Activated naive CD8-positive, alpha-beta T cell treated with anti-CD3 and anti-CD28 coated beads for 36 hours (primary cell): ENCODE measurements around the gene BCL2A1. TPM values are rescaled to one million over a fixed set of nuclear protein-coding genes. Genes with fewer than 3 reads are reported as not detected.
"Not testable (repeated sequence)": the region's sequence is repeated elsewhere in the genome, so short reads cannot be mapped to it uniquely, and the experiment has no call there.

Experiments used
- DNase-seq: peaks from one replicate; pipeline ENCODE4 v3.0.0; 2021
- H3K27ac Mint-ChIP-seq: one replicate; pipeline ENCODE4 v1.8.0; 2022; ENCODE audit warnings: mild to moderate bottlenecking, moderate library complexity, mixed read lengths
- H3K27me3 Mint-ChIP-seq: one replicate; pipeline ENCODE4 v1.8.0; 2022; ENCODE audit warnings: mild to moderate bottlenecking, mixed read lengths
- H3K36me3 Mint-ChIP-seq: one replicate; pipeline ENCODE4 v1.8.0; 2021; ENCODE audit warnings: mild to moderate bottlenecking, mixed read lengths
- H3K4me1 Mint-ChIP-seq: one replicate; pipeline ENCODE4 v1.8.0; 2021; ENCODE audit warnings: mixed read lengths
- H3K4me3 Mint-ChIP-seq: one replicate; pipeline ENCODE4 v1.8.0; 2022; ENCODE audit warnings: mild to moderate bottlenecking, moderate library complexity, mixed read lengths
- H3K9me3 Mint-ChIP-seq: one replicate; pipeline ENCODE4 v1.8.0; 2022; ENCODE audit warnings: mixed read lengths
- total RNA-seq, 2 experiments: library from RNA; stranded (reverse); gene quantifications; one replicate each; pipeline ENCODE4 v1.2.3, GENCODE V29; 2021

BCL2A1 gene
- total RNA-seq, 2 experiments from 2014 or later = 91.4 to 94.3 TPM

DNA sequence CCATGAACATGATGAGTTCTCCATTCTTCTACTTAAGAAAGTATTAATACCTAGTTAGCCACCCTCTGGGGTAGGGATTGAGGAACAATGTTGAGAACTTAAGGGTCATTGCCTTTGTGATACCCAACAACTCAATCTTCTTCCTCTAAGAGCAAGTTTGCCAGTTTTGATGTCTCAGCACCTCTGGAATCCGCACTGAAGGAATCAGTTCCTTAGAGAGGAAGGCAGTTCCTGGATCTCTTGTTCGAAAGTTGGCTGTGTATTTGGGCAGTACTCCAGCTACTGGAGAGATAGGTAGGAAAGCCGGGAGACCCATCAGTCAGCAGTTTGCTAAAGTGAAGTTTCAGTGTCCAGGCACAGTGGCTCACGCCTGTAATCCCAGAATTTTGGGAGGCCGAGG, 38.5 kb downstream of the BCL2A1 start:
- Mint-ChIP-seq H3K36me3 (no peaks in the 10 kb centered on the region), H3K4me1 (peaks cover 9% of the 10 kb centered on the region), H3K4me3 (no peak overlapping the region), H3K9me3 (no peaks in the 10 kb centered on the region), H3K27me3 (peaks cover 11% of the 10 kb centered on the region), H3K27ac (no peak overlapping the region)
- no peak for DNase-seq

DNA sequence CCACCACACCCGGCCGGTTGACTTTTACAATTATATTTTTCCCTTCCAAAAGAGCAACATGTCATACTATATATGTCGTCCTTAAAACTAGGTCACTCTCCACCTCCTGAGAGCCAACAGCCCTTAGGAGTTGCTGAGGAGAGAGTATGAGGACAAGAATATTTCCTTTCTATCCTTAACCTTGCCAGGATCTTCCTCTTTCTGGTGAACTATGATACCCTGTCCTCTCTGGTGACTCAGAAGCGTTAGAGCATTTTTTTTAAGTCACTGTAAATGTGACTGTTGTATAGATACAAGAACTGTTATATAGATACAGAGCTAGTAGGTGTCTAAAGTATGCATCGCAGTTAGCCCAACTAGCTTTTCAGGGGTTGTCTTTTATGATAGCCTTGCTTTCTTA, 40.5 kb downstream of the BCL2A1 start:
- Mint-ChIP-seq H3K27me3 (peaks cover 11% of the 10 kb centered on the region), H3K4me1 (peaks cover 9% of the 10 kb centered on the region), H3K9me3 (no peaks in the 10 kb centered on the region), H3K27ac (no peak overlapping the region), H3K36me3 (peaks cover 2% of the 10 kb centered on the region), H3K4me3 (no peak overlapping the region)
- no peak for DNase-seq

DNA sequence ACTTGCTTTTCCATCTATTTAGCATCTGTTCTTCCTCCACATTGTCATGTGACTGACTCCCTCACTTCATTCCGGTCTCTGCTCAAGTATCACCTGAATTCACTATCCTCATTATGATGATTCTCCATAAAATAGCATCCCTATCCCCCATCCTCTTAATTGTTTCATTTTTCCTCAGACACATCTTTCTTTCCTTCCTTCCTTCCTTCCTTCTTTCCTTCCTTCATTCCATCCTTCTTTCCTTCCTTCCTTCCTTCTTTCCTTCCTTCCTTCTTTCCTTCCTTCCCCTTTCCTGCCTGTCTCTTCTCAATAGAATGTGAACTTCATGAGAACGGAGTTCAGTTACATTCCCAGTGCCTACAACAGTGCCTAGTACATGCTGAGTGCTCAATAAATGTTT, 41.6 kb downstream of the BCL2A1 start:
- no peak overlapping the region for H3K4me3 Mint-ChIP-seq
- H3K27ac Mint-ChIP-seq = no peak overlapping the region

DNA sequence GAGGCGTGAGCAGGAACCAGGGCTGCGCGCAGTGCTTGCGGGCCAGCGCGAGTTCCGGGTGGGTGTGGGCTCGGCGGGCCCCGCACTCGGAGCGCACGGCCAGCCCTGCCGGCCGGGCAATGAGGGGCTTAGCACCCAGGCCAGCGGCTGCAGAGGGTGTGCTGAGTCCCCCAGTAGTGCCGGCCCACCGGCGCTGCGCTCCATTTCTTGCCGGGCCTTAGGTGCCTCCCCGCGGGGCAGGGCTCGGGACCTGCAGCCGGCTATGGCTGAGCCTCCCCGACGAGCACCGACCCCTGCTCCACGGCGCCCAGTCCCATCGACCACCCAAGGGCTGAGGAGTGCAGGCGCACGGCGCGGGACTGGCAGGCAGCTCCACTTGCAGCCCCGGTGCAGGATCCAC, 44.9 kb downstream of the BCL2A1 start:
- H3K9me3 Mint-ChIP-seq = peaks cover 13% of the 10 kb centered on the region
- peaks cover 27% of the 10 kb centered on the region for H3K36me3 Mint-ChIP-seq
- not testable (repeated sequence) for H3K27me3 Mint-ChIP-seq, H3K27ac Mint-ChIP-seq, DNase-seq, H3K4me3 Mint-ChIP-seq
- peaks cover 16% of the 10 kb centered on the region for H3K4me1 Mint-ChIP-seq

More for the DNA sequence above, 41.6 kb downstream of the BCL2A1 start:
- H3K9me3 Mint-ChIP-seq = no peaks in the 10 kb centered on the region
- H3K4me1 Mint-ChIP-seq = peaks cover 10% of the 10 kb centered on the region
- H3K27me3 Mint-ChIP-seq = peaks cover 11% of the 10 kb centered on the region
- DNase-seq = no peak
- peaks cover 4% of the 10 kb centered on the region for H3K36me3 Mint-ChIP-seq

DNA sequence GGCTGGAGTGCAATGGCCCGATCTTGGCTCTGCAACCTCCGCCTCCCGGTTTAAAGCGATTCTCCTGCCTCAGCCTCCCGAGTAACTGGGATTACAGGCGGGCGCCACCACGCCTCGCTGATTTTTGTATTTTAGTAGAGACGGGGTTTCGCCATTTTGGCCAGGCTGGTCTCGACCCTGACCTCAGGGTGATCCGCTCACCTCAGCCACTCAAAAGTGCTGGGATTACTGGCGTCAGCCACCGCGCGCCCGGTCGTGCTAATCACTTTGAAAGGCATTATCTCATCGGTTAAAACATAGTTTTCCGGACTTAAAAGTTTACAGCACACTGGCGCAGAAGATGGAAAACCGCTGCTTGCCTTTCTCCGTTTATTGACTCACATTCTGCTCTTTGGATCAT, 46.6 kb downstream of the BCL2A1 start:
- Mint-ChIP-seq H3K9me3 (peaks cover 18% of the 10 kb centered on the region), H3K4me1 (peaks cover 15% of the 10 kb centered on the region), H3K4me3 (peak overlapping the region; percentile 63), H3K36me3 (peaks cover 45% of the 10 kb centered on the region), H3K27ac (peak overlapping the region; percentile 60), H3K27me3 (no peaks in the 10 kb centered on the region)
- no peak for DNase-seq

DNA sequence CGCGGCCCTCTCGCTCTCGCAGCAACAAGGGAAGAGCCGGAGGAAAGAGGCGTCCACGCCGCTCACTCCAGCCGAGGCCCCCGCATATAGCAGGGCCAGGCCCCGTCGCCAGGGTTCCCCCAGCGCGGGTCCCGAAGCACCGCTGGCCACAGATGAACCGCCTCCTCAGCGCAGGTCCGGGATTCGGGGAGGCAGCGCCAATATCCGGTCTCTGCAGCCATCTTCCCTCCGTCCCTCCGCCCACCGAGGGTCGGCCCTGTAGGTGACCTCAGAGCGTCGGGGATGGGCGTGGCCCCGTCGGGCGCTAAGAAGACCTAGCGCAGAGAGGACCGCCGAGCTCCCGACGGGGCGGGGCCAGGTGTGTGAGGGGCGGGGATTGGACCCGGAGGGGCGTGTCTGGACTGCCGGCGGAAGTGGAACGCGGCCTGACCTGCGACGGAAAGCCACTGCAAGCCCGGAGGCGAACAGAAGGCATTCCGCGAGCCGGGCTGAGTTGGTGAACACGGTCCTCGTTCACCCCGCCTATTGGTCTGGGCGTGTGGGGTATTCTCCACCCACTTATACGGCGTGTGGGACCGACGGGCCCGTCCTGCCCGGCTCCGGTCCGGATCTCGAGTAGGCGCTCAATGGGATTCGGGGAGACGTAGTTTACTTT, 47.4 kb downstream of the BCL2A1 start:
- peak overlapping the region; percentile 88 for H3K4me3 Mint-ChIP-seq
- peaks cover 17% of the 10 kb centered on the region for H3K4me1 Mint-ChIP-seq
- peaks cover 51% of the 10 kb centered on the region for H3K36me3 Mint-ChIP-seq
- DNase-seq = peak; percentile 100
- peaks cover 21% of the 10 kb centered on the region for H3K9me3 Mint-ChIP-seq
- no peaks in the 10 kb centered on the region for H3K27me3 Mint-ChIP-seq
- peak overlapping the region; percentile 95 for H3K27ac Mint-ChIP-seq

DNA sequence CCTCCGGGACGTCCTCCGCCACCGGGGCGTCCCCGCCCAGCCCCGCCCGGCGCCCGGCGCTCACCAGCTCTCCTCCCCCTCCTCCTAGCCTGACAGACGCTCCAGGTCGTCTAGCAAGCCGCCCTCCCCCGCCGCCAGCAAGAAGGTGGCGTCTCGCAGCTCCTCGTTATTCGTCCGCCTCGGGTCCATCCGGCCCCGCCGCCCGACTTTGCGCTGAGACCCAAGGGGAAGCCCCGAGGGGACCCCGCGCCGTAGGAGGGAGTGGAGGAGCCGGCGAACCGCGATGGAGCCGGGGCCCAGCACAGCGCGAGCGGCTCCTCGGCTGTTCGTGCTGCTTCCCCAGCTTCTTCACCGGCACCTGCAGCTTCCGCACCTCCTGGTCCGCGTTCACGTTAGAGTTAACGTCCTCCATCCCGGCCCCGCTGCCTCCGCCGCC, 47.9 kb downstream of the BCL2A1 start:
- Mint-ChIP-seq H3K4me1 (peaks cover 20% of the 10 kb centered on the region), H3K36me3 (peaks cover 55% of the 10 kb centered on the region), H3K4me3 (peak overlapping the region; percentile 88), H3K27ac (peak overlapping the region; percentile 95), H3K27me3 (no peaks in the 10 kb centered on the region), H3K9me3 (peaks cover 24% of the 10 kb centered on the region)
- peak; percentile 80 for DNase-seq

DNA sequence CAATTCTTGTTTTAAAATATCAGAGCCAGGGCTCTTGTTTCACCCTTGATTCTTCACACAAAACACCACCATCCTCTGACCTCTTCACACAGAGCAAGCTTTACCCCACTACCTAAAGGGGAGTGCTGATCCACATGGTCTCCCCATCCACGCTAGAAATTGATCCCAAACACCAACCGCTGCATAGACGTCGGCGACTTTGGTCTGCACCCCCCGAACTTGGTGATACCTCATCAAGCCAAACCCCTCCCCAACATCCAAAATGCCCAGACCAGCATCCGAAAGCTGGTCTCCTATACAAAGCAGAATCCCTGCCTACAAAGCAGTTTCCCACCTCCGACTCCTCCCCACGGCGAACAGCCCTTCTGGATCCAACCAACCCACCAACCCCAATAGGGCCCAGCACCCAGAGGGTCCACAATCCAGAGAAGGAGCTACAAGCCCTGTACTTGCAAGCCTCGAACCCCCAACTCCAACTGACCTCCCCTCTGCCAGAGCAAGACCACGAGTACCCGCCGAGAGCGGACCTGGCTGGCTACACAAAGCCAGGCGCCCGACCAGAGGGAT, 48.4 kb downstream of the BCL2A1 start:
- H3K36me3 Mint-ChIP-seq = peaks cover 60% of the 10 kb centered on the region

DNA sequence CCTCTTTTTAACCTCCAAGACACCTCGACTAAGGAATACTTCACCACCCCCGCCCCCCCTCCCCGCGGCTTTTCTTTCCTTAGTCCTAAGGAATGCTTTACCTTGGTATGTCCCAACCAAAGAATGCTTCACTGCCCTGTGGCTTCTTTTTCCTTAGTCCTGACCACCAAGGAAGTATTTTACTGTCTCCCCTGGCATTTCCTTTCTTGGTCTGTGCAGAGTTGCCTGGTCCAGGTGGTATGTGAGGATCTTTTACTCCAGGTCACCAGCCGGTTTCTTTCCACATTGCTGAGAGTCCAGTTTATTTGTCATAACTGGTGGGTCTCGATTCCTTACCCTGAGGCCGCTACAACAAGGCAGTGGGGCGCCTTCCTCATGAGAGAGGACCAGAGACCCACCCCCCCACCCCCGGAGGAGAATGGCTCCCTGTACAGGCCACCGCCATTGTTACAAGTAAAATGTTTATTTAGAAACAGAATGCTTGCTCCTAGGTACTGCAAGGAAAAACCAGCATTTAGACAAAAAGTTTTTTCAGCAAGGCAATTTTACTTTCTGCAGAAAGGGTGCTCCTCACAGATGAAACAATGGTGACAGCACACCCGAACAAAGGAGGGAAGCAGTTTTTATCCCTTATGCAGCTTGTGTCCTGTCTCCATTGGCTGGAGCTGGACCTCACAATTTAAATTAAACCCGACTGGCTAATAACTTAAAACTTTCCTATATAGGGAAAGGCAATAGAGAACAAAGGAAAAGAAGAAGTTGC, 51.1 kb downstream of the BCL2A1 start:
- no peak for DNase-seq
- Mint-ChIP-seq H3K27ac (no peak overlapping the region), H3K36me3 (peaks cover 79% of the 10 kb centered on the region), H3K9me3 (peaks cover 49% of the 10 kb centered on the region), H3K27me3 (no peaks in the 10 kb centered on the region), H3K4me1 (peaks cover 20% of the 10 kb centered on the region), H3K4me3 (no peak overlapping the region)

More for the DNA sequence above, 48.4 kb downstream of the BCL2A1 start:
- Mint-ChIP-seq H3K4me1 (peaks cover 20% of the 10 kb centered on the region), H3K9me3 (peaks cover 27% of the 10 kb centered on the region), H3K27ac (peak overlapping the region; percentile 95), H3K4me3 (peak overlapping the region; percentile 88), H3K27me3 (no peaks in the 10 kb centered on the region)
- no peak for DNase-seq

DNA sequence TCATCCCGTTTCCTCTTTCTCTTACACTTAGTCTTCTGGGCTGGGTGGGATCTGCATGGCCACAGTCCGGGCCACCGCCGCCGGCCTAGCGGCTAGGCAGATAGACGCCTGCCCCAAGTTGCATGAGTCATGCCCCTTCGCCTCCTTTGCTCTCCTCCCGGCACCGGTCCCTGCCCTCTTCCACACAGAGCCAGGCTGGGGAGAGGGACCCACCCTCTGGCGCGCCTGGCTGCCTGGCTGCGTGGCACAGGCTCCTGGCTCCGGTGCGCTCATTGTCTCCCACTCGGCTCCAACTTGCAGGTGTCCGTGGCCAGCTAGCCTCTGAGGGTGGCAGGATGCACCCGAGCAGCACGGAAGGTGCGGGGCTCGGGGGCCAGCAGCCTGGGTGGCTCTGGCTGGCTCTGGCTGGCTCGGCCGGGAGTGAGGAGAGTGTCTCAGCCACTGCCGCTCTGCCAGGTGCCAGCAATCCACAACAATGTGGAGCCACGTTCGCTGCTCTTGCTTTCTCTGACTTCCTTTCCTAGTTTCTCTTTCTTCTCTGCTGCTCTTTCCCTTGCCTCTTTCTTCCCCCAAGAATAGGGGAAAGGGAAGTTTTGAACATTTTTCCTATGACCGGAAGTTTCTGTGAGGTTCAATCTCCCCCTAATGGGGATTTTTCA, 51.8 kb downstream of the BCL2A1 start:
- Mint-ChIP-seq H3K9me3 (peaks cover 55% of the 10 kb centered on the region), H3K27me3 (no peaks in the 10 kb centered on the region), H3K27ac (no peak overlapping the region), H3K4me3 (no peak overlapping the region), H3K4me1 (peaks cover 19% of the 10 kb centered on the region), H3K36me3 (peaks cover 86% of the 10 kb centered on the region)
- DNase-seq = no peak

DNA sequence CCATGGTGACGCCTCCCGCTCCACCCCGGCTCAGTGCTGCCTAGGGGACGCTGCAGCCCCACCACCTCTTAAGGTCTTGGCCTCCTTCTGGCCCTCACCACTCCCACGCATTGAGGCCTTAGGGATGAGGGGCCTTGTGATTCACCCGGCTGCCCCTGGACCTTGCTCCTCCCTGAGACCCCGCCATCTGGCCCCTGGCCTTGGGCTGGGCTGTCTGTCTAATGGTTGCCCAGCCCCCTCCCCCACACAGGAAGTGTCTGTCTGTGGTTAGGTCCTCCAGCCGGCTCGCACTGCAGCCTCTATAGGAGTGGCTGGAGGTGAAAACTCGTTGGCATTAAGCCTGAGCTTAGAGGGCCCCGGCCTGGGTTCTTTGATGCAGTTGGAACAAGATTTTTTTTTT, 52.7 kb downstream of the BCL2A1 start:
- H3K4me3 Mint-ChIP-seq = no peak overlapping the region
- peaks cover 61% of the 10 kb centered on the region for H3K9me3 Mint-ChIP-seq

DNA sequence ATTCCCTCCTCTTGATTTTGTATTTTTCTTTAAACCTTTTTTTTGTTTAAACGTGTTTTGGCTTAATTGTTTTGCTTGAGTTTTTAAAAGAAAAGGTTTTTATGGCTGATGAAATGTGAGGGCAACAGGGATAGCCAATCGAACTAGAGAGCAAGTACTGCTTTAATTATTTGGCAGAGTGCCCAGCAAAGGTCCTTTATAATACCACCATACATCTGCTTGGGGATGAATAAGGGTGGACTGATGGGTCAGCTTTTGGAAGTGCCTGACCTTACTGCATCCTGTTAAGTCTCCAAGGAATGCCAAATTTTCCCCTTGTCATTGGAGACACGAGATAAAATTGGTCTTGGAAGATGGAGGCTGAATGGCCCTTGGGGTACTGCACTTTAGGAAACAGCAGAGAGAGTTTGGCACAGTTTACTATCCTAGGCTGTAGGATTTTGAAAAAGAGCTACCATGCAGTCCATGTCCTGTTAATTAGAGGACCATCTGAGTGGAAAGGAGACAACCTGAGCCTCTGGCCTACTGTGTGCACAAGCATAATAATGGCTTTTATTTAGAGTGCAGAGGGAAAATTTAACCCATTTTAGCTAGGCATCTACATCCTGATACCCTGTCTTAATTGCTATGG, 54.4 kb downstream of the BCL2A1 start:
- peaks cover 88% of the 10 kb centered on the region for H3K36me3 Mint-ChIP-seq
- H3K27ac Mint-ChIP-seq = no peak overlapping the region
- peaks cover 57% of the 10 kb centered on the region for H3K9me3 Mint-ChIP-seq
- no peak for DNase-seq
- H3K27me3 Mint-ChIP-seq = no peaks in the 10 kb centered on the region
- no peak overlapping the region for H3K4me3 Mint-ChIP-seq
- peaks cover 10% of the 10 kb centered on the region for H3K4me1 Mint-ChIP-seq

More for the DNA sequence above, 52.7 kb downstream of the BCL2A1 start:
- Mint-ChIP-seq H3K36me3 (peaks cover 90% of the 10 kb centered on the region), H3K27me3 (no peaks in the 10 kb centered on the region), H3K27ac (no peak overlapping the region), H3K4me1 (peaks cover 16% of the 10 kb centered on the region)
- DNase-seq = no peak

DNA sequence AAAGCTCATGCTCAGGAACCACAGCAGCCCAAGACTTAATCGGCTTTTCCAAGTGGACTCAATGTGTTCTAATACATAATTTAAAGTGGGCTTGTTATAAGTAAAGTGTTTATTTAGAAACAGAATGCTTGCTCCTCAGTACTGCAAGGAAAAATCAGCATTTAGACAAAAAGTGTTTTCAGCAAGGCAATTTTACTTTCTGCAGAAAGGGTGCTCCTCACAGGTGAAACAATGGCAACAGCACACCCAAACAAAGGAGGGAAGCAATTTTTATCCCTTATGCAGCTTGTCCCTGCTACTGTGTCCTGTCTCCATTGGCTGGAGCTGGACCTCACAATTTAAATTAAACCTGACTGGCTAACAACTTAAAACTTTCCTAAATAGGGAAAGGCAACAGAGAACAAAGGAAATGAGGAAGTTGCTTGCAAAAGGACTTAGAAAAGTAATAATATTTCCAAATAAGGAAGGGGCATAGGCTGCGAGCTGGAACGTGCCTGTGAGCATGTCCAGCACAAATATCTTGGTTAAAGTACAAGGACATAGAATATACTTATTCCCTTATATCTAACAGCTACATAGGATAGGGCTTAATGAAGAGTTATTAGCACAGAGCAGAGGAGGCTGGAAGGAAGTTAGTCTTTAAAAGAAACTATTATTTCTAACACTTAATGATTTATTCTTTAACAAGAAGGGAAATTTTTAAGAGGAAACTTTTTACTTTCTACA, 55.1 kb downstream of the BCL2A1 start:
- H3K27me3 Mint-ChIP-seq, H3K4me1 Mint-ChIP-seq, H3K27ac Mint-ChIP-seq, H3K4me3 Mint-ChIP-seq, DNase-seq: not testable (repeated sequence)
- Mint-ChIP-seq H3K9me3 (peaks cover 53% of the 10 kb centered on the region), H3K36me3 (peaks cover 85% of the 10 kb centered on the region)

DNA sequence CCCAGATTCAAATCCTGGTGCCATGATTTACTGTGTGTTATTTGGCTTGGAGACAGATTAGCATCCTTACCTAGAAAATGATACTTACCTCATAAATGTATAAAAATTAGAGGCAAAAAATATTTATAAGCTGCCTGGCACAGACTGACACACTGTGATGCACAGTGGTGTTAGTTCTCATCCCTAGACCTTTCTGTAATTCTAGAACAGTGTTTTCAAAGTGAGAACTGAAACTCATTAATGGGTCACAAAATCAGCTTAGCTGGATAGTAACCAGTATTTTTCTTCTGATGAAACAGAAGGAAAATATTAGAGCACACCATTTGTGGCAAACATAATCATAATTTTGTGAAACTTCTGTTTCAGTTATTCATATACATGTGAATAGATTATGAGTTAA, 56.3 kb downstream of the BCL2A1 start:
- DNase-seq = no peak
- H3K9me3 Mint-ChIP-seq = peaks cover 57% of the 10 kb centered on the region
- H3K27ac Mint-ChIP-seq = no peak overlapping the region
- peaks cover 8% of the 10 kb centered on the region for H3K4me1 Mint-ChIP-seq
- peaks cover 82% of the 10 kb centered on the region for H3K36me3 Mint-ChIP-seq
- no peaks in the 10 kb centered on the region for H3K27me3 Mint-ChIP-seq
- H3K4me3 Mint-ChIP-seq = no peak overlapping the region
